ENCODE results near the gene VASN. TPM values are rescaled to one million over a fixed set of nuclear protein-coding genes. Genes with fewer than 3 reads are reported as not detected.

VASN gene
- 19.0 and 33.7 TPM in 2 replicates for total RNA-seq

DNA sequence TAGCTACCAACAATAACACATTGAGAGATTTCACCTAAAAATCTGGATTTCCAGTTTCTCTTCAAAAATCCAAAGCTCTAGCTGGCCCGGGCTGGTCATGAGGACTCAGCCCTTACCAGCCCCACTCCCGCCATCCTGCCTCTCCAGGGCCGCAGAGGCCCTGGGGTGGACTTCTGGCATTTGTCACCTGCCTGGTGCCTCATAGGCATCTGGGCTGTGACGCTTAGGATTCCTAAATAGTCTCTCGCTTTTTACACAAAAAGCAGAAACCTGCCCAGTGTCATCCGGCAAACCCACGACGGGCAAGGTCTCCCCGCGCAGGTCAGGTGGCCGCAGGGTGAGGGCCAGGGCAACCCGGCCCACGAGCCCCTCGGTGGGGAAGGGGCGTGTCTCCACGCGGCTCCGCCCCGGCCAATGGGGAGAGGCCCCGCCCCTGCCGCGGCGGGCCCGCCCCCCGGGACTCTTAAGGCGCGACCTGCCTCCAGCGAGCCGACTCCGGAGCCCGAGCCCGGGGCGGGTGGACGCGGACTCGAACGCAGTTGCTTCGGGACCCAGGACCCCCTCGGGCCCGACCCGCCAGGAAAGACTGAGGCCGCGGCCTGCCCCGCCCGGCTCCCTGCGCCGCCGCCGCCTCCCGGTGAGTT is at the start of gene VASN:
Gene VASN (plus strand): TSS at position 492 of the 644 bp plus-strand sequence. CDS start 9,030 bp downstream, outside the sequence.
- peak within 1 kb of the TSS; percentile 96 for H3K4me3 ChIP-seq (ENCODE audit: low read depth, low read length)
- TF ChIP-seq, protein P1, sequence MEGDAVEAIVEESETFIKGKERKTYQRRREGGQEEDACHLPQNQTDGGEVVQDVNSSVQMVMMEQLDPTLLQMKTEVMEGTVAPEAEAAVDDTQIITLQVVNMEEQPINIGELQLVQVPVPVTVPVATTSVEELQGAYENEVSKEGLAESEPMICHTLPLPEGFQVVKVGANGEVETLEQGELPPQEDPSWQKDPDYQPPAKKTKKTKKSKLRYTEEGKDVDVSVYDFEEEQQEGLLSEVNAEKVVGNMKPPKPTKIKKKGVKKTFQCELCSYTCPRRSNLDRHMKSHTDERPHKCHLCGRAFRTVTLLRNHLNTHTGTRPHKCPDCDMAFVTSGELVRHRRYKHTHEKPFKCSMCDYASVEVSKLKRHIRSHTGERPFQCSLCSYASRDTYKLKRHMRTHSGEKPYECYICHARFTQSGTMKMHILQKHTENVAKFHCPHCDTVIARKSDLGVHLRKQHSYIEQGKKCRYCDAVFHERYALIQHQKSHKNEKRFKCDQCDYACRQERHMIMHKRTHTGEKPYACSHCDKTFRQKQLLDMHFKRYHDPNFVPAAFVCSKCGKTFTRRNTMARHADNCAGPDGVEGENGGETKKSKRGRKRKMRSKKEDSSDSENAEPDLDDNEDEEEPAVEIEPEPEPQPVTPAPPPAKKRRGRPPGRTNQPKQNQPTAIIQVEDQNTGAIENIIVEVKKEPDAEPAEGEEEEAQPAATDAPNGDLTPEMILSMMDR (conservative IDR thresholded peaks at IDR 0.05; ENCODE audit: low read depth, low read length), result no peak
- no peak for DNase-seq (ENCODE audit: low read depth)

DNA sequence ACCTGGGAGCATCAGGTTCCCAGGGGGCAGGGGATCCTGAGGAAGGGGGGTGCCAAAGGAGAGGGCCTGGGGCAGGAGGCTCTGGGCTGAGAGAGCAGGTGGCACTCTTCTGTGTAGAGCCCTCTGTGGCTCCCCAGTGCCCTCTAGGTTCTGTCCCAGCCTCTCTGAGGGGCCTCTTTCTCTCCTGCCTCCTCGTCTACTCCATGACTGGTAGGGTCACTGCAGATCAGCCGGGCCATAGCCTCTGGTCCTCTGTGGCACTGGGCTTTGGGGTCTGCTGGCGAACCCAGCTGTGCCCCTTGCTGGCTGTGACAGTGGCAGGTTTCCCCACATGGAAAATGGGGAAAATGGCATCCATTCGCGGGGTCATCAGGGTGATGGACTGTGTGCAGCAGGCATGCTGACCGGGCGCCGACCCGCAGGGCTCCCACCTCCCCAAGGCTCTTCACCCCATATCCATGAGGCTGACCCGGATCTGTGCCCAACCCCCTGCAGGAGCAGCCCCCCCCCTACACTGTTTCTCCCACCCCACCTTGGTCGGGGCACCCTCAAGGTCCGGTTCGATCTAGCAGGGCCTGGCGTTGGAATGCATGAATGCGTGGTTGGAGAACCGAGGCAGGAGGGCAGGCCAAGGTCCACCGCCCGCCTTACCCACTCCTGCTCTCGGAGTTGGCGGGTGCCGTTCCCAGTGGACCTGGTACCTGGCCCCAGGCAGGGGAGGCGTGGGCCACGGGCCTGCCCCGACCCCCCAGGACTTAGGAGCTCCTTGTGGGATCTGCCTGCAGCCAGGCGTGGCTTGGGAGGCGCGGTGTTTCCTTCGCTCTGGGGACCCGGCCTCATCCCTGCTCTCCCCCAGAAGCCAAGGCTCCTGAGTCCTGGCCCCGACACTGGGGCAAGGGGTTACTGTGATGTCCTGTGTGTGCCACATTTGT is 49.3 kb upstream of the VASN start:
- DNase-seq (ENCODE audit: low read depth), result no peak
- H3K4me3 ChIP-seq (ENCODE audit: low read depth, low read length), result no peak overlapping the region
- TF ChIP-seq, protein P1 (conservative IDR thresholded peaks at IDR 0.05; ENCODE audit: low read depth, low read length), result no peak

DNA sequence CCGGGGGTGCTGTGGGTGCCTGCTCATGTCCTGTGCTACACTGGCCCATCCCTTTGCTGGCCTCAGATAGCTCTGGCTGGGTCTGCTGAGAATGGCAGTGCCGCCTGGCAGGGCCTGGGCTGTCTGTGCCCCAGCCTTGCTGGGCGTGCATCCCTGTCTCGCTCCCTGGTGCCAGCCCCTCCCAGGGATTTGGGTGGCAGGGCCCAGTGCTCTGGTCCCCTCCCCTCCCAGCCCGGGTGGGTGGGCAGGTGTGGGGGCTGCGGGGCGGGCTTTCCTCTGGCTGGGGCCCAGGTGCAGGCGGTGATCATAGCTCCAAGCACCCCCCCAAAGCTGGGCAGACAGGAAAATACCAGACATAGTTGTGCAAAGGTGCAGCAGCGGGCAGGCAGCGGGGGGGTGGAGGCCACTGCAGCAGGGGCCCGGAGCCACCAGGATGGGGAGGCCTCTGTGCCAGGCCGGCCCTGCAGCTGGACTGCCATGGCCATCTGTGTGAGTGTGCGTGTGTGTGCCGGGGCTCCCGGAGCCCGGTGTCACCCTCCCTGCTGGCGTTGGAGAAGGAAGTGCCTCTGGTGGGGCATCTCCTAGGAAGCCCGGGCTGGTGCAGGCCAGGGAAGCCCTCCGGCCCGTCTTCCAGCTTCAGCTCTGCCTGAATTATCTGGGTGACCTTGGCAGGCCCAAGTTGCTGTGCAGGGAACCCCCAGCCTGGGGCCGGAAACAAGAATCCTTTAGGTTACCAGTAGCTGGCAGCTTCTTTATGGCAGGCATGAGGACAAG is 48.4 kb upstream of the VASN start:
- TF ChIP-seq, protein P1 (conservative IDR thresholded peaks at IDR 0.05; ENCODE audit: low read depth, low read length), result no peak
- DNase-seq (ENCODE audit: low read depth), result no peak
- no peak overlapping the region for H3K4me3 ChIP-seq (ENCODE audit: low read depth, low read length)

DNA sequence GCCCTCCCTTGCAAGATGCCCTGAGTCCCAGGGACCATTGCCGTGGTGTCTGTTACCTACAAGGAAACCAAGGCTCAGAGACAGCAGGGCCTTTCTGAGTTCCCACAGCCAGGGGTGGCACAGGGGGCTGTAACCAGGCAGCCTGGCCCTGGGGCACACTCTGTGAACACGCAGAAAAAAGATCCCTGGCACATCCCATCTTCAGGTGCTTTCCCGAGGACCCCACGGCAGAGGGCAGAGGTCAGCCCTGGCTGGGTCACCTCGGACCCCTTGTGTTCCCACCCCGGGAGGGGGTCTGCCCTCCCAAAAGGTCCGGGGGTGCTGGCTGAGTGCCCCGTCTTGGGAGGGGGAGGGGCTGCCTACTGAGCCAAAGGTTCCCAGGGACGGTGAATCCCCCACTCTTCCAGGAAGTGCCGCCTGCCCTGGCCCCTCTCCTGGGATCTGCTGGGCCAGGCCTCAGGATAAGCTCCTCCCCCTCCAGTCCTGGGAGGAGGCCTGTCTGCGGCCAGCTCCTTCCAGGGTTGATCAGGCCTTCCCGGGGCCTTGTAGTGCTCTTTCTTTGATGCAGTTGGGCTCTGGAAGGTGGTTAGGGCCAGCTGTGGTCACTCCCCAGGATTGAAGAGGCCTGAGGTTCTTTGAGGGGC is 47.7 kb upstream of the VASN start:
- TF ChIP-seq, protein P1 (conservative IDR thresholded peaks at IDR 0.05; ENCODE audit: low read depth, low read length), result no peak
- no peak for DNase-seq (ENCODE audit: low read depth)
- peak overlapping the region; percentile 2 for H3K4me3 ChIP-seq (ENCODE audit: low read depth, low read length)

DNA sequence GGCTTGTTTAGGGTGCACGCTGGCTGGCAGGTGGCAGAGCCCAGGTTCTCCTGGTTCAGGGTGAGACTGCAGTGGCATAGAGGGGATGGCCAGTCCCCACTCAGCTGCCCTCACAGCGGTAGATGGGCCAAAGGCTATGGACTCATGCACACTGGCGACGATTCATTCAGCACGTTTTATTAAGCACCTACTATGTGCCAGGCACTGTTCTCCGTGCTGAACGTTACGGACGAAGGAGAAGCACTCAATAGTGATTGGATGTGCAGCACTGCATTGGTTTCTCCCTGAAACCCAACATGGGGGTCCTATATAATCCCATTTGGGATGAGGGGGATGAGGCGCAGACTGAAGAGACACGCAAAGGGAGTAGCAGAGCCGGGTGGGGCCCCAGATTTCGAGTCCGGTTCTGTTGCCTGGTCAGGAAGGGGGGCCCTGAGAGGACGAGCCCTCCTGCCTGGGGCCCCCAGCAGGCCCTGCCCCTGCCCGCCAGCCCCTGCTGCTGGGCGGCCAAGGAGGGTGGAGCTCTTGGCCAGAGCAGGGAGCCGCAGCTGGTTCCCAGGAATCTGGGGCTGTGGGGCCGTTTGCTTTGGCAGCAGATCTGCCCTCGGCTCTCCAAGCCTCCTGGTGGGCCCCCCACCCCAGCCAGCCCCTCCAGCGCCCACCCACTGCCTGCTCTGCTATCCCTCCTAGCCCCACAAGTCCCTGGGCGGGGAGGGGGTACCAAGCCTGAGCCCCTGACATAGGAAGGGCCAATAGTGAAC is 47.0 kb upstream of the VASN start:
- H3K4me3 ChIP-seq (ENCODE audit: low read depth, low read length), result peak overlapping the region; percentile 2
- TF ChIP-seq, protein P1 (conservative IDR thresholded peaks at IDR 0.05; ENCODE audit: low read depth, low read length), result no peak
- no peak for DNase-seq (ENCODE audit: low read depth)
